Liver (tissue), 3 donors: ENCODE results near the gene LIMCH1.

ENCODE experiments used
- HNF4A ChIP-seq, 2 donors: conservative IDR thresholded peaks; 2 replicates each; pipeline ENCODE4 v1.6.1; 2016; ENCODE audit warnings: antibody characterized with exemption in 2 of 2, mild to moderate bottlenecking in 2 of 2
- RXRA ChIP-seq, 2 donors: IDR thresholded peaks; 2 replicates each; pipeline ENCODE4 v1.6.1; 2017 to 2018; ENCODE audit warnings: antibody characterized with exemption in 2 of 2, mild to moderate bottlenecking in 1 of 2
- TAF1 ChIP-seq: conservative IDR thresholded peaks from 2 replicates; pipeline ENCODE4 v1.6.1; 2016; ENCODE audit warnings: antibody characterized with exemption, mild to moderate bottlenecking
- YY1 ChIP-seq: IDR thresholded peaks from 2 replicates; pipeline ENCODE4 v1.6.1; 2016; ENCODE audit warnings: antibody characterized with exemption, mild to moderate bottlenecking
- TF ChIP-seq, protein P1 (sequence below): IDR thresholded peaks from 2 replicates; pipeline ENCODE4 v1.6.1; 2016; ENCODE audit warnings: antibody characterized with exemption, mild to moderate bottlenecking
- TF ChIP-seq, protein P2 (sequence below): fragments of 150-350 bp; IDR thresholded peaks from 2 replicates; pipeline ENCODE4 v1.5.1; 2017; ENCODE audit warnings: improper control_type of control experiment, low read depth, low read length; ENCODE audit not compliant: missing input control
- TF ChIP-seq, protein P3 (sequence below): IDR thresholded peaks from 2 replicates; pipeline ENCODE4 v1.6.1; 2016; ENCODE audit warnings: antibody characterized with exemption
- TF ChIP-seq, protein P4 (sequence below): IDR thresholded peaks from 2 replicates; pipeline ENCODE4 v1.6.1; 2016; ENCODE audit warnings: antibody characterized with exemption
- TF ChIP-seq, protein P5 (sequence below): IDR thresholded peaks from 2 replicates; pipeline ENCODE4 v1.6.1; 2016; ENCODE audit warnings: antibody characterized with exemption
- donor health status: healthy.
- donor health status: healthy.

DNA sequence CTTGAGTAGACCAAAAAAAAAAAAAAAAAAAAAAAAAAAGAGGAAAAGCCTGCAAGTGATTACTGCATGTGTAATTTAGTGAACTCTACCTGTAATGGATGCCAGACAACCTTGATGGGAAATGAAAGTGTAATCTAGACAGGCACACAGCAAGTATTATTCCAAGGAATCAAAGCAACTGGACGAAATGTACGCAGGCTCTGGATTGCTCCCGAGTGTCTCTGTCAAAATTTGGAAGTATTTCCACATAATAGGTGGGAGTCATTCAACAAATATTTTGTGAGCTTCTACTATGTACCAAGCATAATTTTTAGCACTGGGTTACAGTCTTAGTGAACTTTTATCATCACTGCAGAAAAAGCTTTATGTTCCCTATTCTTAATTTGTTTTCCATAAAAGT is 64.2 kb downstream of the LIMCH1 start:
- TF ChIP-seq, protein P1, sequence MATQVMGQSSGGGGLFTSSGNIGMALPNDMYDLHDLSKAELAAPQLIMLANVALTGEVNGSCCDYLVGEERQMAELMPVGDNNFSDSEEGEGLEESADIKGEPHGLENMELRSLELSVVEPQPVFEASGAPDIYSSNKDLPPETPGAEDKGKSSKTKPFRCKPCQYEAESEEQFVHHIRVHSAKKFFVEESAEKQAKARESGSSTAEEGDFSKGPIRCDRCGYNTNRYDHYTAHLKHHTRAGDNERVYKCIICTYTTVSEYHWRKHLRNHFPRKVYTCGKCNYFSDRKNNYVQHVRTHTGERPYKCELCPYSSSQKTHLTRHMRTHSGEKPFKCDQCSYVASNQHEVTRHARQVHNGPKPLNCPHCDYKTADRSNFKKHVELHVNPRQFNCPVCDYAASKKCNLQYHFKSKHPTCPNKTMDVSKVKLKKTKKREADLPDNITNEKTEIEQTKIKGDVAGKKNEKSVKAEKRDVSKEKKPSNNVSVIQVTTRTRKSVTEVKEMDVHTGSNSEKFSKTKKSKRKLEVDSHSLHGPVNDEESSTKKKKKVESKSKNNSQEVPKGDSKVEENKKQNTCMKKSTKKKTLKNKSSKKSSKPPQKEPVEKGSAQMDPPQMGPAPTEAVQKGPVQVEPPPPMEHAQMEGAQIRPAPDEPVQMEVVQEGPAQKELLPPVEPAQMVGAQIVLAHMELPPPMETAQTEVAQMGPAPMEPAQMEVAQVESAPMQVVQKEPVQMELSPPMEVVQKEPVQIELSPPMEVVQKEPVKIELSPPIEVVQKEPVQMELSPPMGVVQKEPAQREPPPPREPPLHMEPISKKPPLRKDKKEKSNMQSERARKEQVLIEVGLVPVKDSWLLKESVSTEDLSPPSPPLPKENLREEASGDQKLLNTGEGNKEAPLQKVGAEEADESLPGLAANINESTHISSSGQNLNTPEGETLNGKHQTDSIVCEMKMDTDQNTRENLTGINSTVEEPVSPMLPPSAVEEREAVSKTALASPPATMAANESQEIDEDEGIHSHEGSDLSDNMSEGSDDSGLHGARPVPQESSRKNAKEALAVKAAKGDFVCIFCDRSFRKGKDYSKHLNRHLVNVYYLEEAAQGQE = no peak
- TF ChIP-seq, protein P2, sequence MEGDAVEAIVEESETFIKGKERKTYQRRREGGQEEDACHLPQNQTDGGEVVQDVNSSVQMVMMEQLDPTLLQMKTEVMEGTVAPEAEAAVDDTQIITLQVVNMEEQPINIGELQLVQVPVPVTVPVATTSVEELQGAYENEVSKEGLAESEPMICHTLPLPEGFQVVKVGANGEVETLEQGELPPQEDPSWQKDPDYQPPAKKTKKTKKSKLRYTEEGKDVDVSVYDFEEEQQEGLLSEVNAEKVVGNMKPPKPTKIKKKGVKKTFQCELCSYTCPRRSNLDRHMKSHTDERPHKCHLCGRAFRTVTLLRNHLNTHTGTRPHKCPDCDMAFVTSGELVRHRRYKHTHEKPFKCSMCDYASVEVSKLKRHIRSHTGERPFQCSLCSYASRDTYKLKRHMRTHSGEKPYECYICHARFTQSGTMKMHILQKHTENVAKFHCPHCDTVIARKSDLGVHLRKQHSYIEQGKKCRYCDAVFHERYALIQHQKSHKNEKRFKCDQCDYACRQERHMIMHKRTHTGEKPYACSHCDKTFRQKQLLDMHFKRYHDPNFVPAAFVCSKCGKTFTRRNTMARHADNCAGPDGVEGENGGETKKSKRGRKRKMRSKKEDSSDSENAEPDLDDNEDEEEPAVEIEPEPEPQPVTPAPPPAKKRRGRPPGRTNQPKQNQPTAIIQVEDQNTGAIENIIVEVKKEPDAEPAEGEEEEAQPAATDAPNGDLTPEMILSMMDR = no peak
- TF ChIP-seq TAF1 (no peak), YY1 (no peak), RXRA (IDR thresholded peaks at IDR 0.05) (no peak), HNF4A (conservative IDR thresholded peaks at IDR 0.05) (no peak)
- TF ChIP-seq, protein P3, sequence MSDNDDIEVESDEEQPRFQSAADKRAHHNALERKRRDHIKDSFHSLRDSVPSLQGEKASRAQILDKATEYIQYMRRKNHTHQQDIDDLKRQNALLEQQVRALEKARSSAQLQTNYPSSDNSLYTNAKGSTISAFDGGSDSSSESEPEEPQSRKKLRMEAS = no peak
- TF ChIP-seq, protein P4, sequence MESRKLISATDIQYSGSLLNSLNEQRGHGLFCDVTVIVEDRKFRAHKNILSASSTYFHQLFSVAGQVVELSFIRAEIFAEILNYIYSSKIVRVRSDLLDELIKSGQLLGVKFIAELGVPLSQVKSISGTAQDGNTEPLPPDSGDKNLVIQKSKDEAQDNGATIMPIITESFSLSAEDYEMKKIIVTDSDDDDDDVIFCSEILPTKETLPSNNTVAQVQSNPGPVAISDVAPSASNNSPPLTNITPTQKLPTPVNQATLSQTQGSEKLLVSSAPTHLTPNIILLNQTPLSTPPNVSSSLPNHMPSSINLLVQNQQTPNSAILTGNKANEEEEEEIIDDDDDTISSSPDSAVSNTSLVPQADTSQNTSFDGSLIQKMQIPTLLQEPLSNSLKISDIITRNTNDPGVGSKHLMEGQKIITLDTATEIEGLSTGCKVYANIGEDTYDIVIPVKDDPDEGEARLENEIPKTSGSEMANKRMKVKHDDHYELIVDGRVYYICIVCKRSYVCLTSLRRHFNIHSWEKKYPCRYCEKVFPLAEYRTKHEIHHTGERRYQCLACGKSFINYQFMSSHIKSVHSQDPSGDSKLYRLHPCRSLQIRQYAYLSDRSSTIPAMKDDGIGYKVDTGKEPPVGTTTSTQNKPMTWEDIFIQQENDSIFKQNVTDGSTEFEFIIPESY = no peak
- TF ChIP-seq, protein P5, sequence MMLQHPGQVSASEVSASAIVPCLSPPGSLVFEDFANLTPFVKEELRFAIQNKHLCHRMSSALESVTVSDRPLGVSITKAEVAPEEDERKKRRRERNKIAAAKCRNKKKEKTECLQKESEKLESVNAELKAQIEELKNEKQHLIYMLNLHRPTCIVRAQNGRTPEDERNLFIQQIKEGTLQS = no peak
